NCI-H1417 (cell line): ENCODE results near the gene CTR9.
A peak's percentile ranks its signal among the peaks of the same experiment; 100 is the strongest.

Experiments used
- DNase-seq, 3 experiments: peaks; one replicate each; lab custom pipeline; 2025; lab: John Stamatoyannopoulos, UW

The CTR9 gene

GRCh38 chr11:10780040-10780439 is 29.0 kb downstream of the CTR9 start:
- DNase-seq = no peak

- DNase-seq = peak in 2 of 3 experiments; percentile 51 to 90
These were observed 33.4 kb downstream of the CTR9 start for GRCh38 chr11:10784232-10785145.

GRCh38 chr11:10785146-10785474 is 34.1 kb downstream of the CTR9 start:
- peak in 1 of 3 experiments; percentile 21 for DNase-seq

GRCh38 chr11:10786451-10786850 is 35.4 kb downstream of the CTR9 start:
- no peak for DNase-seq

- peak; percentile 53 to 83 (median 71) for DNase-seq
These were observed 41.5 kb downstream of the CTR9 start for GRCh38 chr11:10792385-10793068.

- DNase-seq = no peak
These were observed 42.6 kb downstream of the CTR9 start for GRCh38 chr11:10793470-10794255.

- DNase-seq = peak in 1 of 3 experiments; percentile 38
These were observed 45.1 kb downstream of the CTR9 start for GRCh38 chr11:10796191-10796590.

GRCh38 chr11:10797001-10797400 is 46.0 kb downstream of the CTR9 start:
- DNase-seq = peak in 1 of 3 experiments; percentile 28

- peak in 1 of 3 experiments; percentile 28 for DNase-seq
These were observed 46.5 kb downstream of the CTR9 start for GRCh38 chr11:10797531-10797930.

GRCh38 chr11:10798330-10798928 is 47.4 kb downstream of the CTR9 start:
- DNase-seq = no peak

- peak in 1 of 3 experiments; percentile 21 for DNase-seq
These were observed 49.2 kb downstream of the CTR9 start for GRCh38 chr11:10800292-10800691.

- peak in 1 of 3 experiments; percentile 17 for DNase-seq
These were observed 52.6 kb downstream of the CTR9 start for GRCh38 chr11:10803676-10804075.

GRCh38 chr11:10805741-10806140 is 54.7 kb downstream of the CTR9 start:
- DNase-seq = no peak

GRCh38 chr11:10806206-10806605 is 55.2 kb downstream of the CTR9 start:
- DNase-seq = no peak

GRCh38 chr11:10807493-10808234 is 56.6 kb downstream of the CTR9 start:
- DNase-seq = peak; percentile 69 to 80 (median 78)

- no peak for DNase-seq
These were observed 57.1 kb downstream of the CTR9 start for GRCh38 chr11:10808235-10808552.

GRCh38 chr11:10808553-10809372 is 57.7 kb downstream of the CTR9 start, which contains the start of gene EIF4G2:
Gene EIF4G2 (minus strand): TSS chr11:10808926.
- peak; percentile 97 to 99 (median 99) for DNase-seq

- peak in 1 of 3 experiments; percentile 62 for DNase-seq
These were observed 58.5 kb downstream of the CTR9 start for GRCh38 chr11:10809373-10810160.

- no peak for DNase-seq
These were observed 62.9 kb downstream of the CTR9 start for GRCh38 chr11:10813945-10814344.
